GM10266 (cell line): ENCODE results near the gene IMMP2L.

Source experiments
- DNase-seq: peaks from one replicate; pipeline ENCODE4 v3.0.0; 2012; ENCODE audit errors: extremely low spot score
- CTCF ChIP-seq: IDR thresholded peaks from 2 replicates; pipeline ENCODE4 v1.5.1; 2012; ENCODE audit warnings: mild to moderate bottlenecking, low read depth; ENCODE audit not compliant: control insufficient read depth, insufficient read depth; ENCODE audit errors: missing control alignments

The IMMP2L gene

GRCh38 chr7:111112439-111112838, 449.9 kb downstream of the IMMP2L start:
- DNase-seq, result no peak
- TF ChIP-seq CTCF, result no peak

- no peak for TF ChIP-seq CTCF
- no peak for DNase-seq
Observed at GRCh38 chr7:111108496-111108895, 453.8 kb downstream of the IMMP2L start.

GRCh38 chr7:111108000-111108399, 454.3 kb downstream of the IMMP2L start:
- DNase-seq, result no peak
- TF ChIP-seq CTCF, result no peak

GRCh38 chr7:111107579-111107978, 454.7 kb downstream of the IMMP2L start:
- no peak for DNase-seq
- no peak for TF ChIP-seq CTCF

GRCh38 chr7:111105269-111105668, 457.0 kb downstream of the IMMP2L start:
- no peak for TF ChIP-seq CTCF

GRCh38 chr7:111104710-111105109, 457.6 kb downstream of the IMMP2L start:
- DNase-seq, result no peak
- TF ChIP-seq CTCF, result no peak

More at GRCh38 chr7:111105269-111105668, 457.0 kb downstream of the IMMP2L start:
- DNase-seq, result no peak

GRCh38 chr7:111103678-111104274, 458.5 kb downstream of the IMMP2L start:
- no peak for TF ChIP-seq CTCF
- DNase-seq, result no peak
